Transverse colon (tissue), 4 donors: Measurements from ENCODE around the gene CREB5.

ENCODE experiments used
- CTCF ChIP-seq, 5 experiments: fragments of 200-600 bp in 3 of 5; fragments of 450-650 bp in 2 of 5; sonication (generic) in 3 of 5; IDR thresholded peaks; 1 replicate in 2 of 5; 2 replicates in 3 of 5; pipeline ENCODE4 v1.5.1; 2016 to 2017; ENCODE audit warnings: antibody characterized with exemption in 5 of 5, inconsistent platforms in 3 of 5, mild to moderate bottlenecking in 2 of 5, moderate library complexity in 1 of 5
- POLR2A ChIP-seq: fragments of 450-650 bp; IDR thresholded peaks from one replicate; pipeline ENCODE4 v1.6.1; 2016; ENCODE audit warnings: antibody characterized with exemption, mild to moderate bottlenecking, moderate library complexity
- POLR2AphosphoS5 ChIP-seq, 3 donors: sonication (generic); formaldehyde crosslinking; IDR thresholded peaks; one replicate each; pipeline ENCODE4 v1.6.1; 2016; ENCODE audit warnings: antibody characterized with exemption in 3 of 3

- no peak for TF ChIP-seq CTCF (IDR thresholded peaks at IDR 0.05)
- TF ChIP-seq POLR2A, result no peak
- no peak for TF ChIP-seq POLR2AphosphoS5 (IDR thresholded peaks at IDR 0.05)
Observed at GRCh38 chr7:28703037-28703765, 290.9 kb downstream of the CREB5 start.
